ENCODE data around the gene LEAP2.

- TF ChIP-seq JUN (IDR thresholded peaks at IDR 0.05) (no peak), POLR2A (IDR thresholded peaks at IDR 0.05; ENCODE audit: low read length) (no peak), POLR2AphosphoS2 (conservative IDR thresholded peaks at IDR 0.05; ENCODE audit: low read length) (no peak), CEBPB (IDR thresholded peaks at IDR 0.05) (no peak), MYC (IDR thresholded peaks at IDR 0.05; ENCODE audit: borderline replicate concordance, low read length) (no peak), HDAC2 (IDR thresholded peaks at IDR 0.05) (no peak), MAFK (IDR thresholded peaks at IDR 0.05; ENCODE audit: partially characterized antibody) (no peak), RCOR1 (IDR thresholded peaks at IDR 0.05; ENCODE audit: low read depth, low read length) (no peak), BHLHE40 (IDR thresholded peaks at IDR 0.05; ENCODE audit: low read depth, low read length) (no peak), JUNB (IDR thresholded peaks at IDR 0.05) (no peak)
- TF ChIP-seq, protein P1, sequence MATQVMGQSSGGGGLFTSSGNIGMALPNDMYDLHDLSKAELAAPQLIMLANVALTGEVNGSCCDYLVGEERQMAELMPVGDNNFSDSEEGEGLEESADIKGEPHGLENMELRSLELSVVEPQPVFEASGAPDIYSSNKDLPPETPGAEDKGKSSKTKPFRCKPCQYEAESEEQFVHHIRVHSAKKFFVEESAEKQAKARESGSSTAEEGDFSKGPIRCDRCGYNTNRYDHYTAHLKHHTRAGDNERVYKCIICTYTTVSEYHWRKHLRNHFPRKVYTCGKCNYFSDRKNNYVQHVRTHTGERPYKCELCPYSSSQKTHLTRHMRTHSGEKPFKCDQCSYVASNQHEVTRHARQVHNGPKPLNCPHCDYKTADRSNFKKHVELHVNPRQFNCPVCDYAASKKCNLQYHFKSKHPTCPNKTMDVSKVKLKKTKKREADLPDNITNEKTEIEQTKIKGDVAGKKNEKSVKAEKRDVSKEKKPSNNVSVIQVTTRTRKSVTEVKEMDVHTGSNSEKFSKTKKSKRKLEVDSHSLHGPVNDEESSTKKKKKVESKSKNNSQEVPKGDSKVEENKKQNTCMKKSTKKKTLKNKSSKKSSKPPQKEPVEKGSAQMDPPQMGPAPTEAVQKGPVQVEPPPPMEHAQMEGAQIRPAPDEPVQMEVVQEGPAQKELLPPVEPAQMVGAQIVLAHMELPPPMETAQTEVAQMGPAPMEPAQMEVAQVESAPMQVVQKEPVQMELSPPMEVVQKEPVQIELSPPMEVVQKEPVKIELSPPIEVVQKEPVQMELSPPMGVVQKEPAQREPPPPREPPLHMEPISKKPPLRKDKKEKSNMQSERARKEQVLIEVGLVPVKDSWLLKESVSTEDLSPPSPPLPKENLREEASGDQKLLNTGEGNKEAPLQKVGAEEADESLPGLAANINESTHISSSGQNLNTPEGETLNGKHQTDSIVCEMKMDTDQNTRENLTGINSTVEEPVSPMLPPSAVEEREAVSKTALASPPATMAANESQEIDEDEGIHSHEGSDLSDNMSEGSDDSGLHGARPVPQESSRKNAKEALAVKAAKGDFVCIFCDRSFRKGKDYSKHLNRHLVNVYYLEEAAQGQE (IDR thresholded peaks at IDR 0.05) = no peak
- TF ChIP-seq, protein P2, sequence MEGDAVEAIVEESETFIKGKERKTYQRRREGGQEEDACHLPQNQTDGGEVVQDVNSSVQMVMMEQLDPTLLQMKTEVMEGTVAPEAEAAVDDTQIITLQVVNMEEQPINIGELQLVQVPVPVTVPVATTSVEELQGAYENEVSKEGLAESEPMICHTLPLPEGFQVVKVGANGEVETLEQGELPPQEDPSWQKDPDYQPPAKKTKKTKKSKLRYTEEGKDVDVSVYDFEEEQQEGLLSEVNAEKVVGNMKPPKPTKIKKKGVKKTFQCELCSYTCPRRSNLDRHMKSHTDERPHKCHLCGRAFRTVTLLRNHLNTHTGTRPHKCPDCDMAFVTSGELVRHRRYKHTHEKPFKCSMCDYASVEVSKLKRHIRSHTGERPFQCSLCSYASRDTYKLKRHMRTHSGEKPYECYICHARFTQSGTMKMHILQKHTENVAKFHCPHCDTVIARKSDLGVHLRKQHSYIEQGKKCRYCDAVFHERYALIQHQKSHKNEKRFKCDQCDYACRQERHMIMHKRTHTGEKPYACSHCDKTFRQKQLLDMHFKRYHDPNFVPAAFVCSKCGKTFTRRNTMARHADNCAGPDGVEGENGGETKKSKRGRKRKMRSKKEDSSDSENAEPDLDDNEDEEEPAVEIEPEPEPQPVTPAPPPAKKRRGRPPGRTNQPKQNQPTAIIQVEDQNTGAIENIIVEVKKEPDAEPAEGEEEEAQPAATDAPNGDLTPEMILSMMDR (IDR thresholded peaks at IDR 0.05) = no peak
- TF ChIP-seq, protein P3, sequence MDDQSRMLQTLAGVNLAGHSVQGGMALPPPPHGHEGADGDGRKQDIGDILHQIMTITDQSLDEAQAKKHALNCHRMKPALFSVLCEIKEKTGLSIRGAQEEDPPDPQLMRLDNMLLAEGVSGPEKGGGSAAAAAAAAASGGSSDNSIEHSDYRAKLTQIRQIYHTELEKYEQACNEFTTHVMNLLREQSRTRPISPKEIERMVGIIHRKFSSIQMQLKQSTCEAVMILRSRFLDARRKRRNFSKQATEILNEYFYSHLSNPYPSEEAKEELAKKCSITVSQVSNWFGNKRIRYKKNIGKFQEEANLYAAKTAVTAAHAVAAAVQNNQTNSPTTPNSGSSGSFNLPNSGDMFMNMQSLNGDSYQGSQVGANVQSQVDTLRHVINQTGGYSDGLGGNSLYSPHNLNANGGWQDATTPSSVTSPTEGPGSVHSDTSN (IDR thresholded peaks at IDR 0.05) = no peak
Measured at GRCh38 chr5:132827943-132828673, 45.4 kb upstream of the LEAP2 start.
